Measurements from ENCODE around the gene SP6. TPM values are rescaled to one million over a fixed set of nuclear protein-coding genes. Genes with fewer than 3 reads are reported as not detected.

SP6 gene
- total RNA-seq, 2 donors from 2014 or later: 0.19 to 0.48 TPM

GRCh38 chr17:47862621-47863440 is 11.9 kb upstream of the SP6 start:
- no peak for DNase-seq (ENCODE audit: low spot score)
- intact Hi-C loops (cut with DNase I): no loop called here

DNA sequence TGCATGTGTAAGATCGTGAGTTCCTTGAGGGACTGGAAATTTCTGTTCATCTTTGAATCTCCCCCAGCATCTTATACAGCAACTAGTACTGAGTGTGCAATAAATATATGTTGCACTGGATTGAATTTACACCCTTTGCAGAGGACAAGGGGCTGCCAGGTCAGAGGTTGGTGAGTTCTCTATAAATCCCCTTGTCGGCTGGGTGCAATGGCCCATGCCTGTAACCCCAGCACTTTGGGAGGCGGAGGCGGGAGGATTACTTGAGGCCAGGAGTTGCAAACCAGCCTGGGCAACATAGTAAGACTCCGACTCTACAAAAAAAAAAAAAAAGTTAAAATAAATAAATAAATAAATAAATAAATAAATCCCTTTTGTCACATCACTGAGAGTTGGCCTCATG is 9.4 kb upstream of the SP6 start:
- no peak for DNase-seq (ENCODE audit: low spot score)
- intact Hi-C loops (cut with DNase I): no loop called here

- intact Hi-C loops (cut with DNase I): no loop called here
- no peak for DNase-seq (ENCODE audit: low spot score)
These were observed 6.8 kb upstream of the SP6 start for GRCh38 chr17:47857551-47858455.

- intact Hi-C loops (cut with DNase I): no loop called here
- no peak for DNase-seq (ENCODE audit: low spot score)
These were observed 5.9 kb upstream of the SP6 start for GRCh38 chr17:47856830-47857229.

DNA sequence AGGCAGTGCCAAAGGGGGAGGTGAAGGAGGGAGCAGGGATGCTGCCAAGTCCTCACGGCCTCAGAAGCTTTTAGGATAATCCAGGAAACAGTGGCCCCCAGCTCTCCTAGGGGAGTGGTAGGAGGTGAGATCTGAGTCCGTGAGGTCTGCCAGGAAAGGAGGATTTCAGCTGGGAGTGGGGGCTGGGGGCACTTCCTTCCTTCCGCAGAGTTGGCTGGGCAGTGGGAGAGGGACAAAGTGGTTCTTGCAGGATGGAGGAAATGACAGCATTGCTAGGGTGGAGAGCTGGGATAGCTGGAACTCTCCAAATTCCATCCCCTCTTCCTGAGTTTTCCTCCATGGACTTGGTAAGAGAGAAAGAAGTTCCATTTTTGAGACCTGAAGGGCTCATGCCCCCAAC is 4.8 kb upstream of the SP6 start:
- intact Hi-C loops (cut with DNase I): no loop called here
- no peak for DNase-seq (ENCODE audit: low spot score)

GRCh38 chr17:47853616-47854015 is 2.7 kb upstream of the SP6 start:
- intact Hi-C loops (cut with DNase I): no loop called here
- DNase-seq (ENCODE audit: low spot score): no peak

DNA sequence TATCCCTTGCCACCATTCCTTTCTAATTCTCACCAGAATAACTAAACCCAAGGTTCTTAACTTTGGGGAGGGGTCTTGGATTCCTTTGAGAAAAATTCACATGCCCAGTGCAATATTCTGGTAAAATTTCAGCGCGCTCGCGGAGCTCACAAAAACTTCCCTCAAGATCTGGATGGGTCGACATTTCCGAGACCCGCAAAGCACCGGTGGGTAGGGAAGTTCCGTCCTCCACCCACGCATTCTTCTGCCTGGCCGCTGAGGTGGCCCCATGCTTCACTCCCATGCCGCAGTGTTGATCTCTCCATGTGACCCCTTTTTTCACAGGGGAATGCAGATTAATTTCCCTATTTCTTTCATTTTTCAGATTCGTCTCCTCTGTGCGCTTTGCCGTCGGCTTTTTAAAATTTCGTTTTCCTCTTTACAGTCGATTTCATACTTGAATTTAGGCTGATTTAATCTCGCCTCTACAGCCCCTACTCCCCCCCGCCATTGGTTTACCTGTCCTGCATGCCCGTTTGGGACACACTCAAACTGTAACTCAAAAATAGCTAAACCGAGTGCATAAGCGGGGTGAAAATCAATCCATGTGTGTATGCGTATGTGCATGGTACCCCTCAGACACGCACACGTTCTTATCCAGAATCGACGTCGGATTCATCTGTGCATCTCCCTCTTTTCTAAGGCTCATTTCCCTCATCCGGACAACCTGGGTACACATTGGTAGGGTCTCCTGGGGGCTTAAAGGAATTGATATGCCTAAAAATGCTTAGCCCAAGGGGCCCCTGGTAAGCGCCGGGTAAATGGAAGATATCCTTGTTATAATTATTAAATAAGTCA is 1.4 kb upstream of the SP6 start:
- DNase-seq (ENCODE audit: low spot score): no peak
- intact Hi-C loops (cut with DNase I): no loop called here

- DNase-seq (ENCODE audit: low spot score): no peak
- intact Hi-C loops (cut with DNase I): no loop called here
These were observed 775 bp upstream of the SP6 start for GRCh38 chr17:47851764-47852112.

GRCh38 chr17:47850373-47850691 is 631 bp downstream of the SP6 start:
- intact Hi-C loops (cut with DNase I): no loop called here
- DNase-seq (ENCODE audit: low spot score): no peak

DNA sequence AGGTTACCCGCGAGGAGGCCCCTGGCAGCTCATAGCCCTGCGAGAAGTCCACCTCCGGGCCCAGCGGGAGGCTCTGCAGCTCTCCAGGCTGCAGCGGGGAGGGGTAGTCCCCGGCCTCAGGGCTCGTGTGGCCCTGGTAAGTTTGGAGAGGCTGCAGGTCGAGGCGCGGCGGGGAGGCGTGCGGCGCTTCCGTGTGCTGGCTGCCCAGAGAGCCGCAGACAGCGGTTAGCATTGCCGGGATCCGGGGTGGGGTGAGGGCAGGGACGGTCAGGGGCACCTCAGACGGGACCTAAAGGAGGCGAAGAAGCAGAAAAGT is 2.8 kb downstream of the SP6 start:
- DNase-seq (ENCODE audit: low spot score): no peak
- intact Hi-C loops (cut with DNase I): loop anchor here in 1 of 2 donors (10.0 kb wide), 1 partner anchor 117 kb away; no protein-coding TSS in a partner anchor

DNA sequence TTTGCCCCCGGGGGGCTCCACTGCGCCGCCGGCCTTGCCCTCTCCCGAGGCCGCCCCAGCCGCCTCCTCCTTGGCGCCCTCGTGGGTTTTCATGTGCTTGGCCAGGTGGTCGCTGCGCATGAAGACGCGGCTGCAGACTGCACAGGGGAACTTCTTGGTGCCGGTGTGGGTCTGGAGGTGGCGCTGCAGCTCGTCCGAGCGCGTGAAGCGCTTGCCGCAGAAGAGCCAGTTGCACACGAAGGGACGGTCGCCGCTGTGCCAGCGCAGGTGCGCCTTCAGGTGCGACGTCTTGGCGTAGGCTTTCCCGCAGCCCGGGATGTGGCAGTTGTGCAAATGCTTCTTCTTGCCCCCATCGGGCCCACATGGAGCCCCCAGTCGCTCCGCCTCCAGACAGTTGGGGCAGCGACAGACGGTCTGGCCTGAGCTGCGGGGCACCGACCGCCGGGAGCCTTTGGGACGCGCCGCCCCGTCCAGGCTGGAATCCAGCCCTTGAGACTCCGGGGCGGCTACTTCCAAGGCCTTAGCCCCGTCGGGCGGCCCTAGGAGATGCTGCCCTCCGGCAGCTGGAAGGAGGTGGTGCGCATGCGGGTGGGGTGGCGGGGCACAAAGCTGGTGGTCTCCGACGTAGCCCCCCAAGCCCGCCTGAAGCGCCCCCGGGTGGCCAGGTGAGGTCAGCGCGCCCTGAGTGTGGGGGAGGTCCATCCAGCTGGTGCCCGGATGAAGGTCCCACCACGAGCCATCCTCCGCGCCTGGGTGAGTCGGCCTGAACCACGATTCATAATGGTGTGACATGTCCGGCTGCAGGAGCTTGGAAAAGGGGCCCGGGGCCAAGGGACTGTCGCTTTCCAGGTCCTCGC is 3.4 kb downstream of the SP6 start:
- DNase-seq (ENCODE audit: low spot score): no peak
- intact Hi-C loops (cut with DNase I): loop anchor here in 1 of 2 donors (10.0 kb wide), 1 partner anchor 117 kb away; no protein-coding TSS in a partner anchor

DNA sequence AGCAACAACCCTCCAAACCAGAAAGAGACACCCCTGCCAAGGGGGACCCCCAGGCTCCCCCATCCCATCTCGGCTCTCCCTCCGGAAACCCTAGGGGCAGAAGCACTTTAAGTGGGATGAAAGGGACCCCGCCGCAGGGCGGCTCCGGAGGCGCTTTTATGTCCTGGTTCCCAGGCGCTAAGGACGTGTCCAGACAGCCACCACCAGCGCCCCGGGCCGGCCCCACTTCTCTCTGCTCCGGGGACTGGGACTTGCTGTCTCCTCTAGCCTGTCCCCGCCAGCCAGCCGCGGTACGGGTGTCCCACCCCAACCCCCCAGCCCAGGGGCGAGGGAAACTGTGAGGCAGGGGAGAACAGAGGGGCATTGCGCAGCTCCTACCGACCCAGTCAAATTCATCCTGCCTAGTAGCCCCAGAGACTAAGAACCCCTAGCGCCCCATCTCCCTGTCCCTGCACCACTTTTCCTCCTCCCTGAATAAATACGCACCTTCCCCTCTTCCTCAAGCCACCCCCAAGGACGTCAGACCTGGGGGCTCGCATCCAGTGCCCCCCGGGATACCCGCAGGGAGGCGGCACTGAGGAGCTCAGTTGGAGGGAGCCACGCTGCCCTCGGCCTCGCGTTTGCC is 4.1 kb downstream of the SP6 start:
- intact Hi-C loops (cut with DNase I): loop anchor here in 1 of 2 donors (10.0 kb wide), 1 partner anchor 118 kb away; no protein-coding TSS in a partner anchor
- no peak for DNase-seq (ENCODE audit: low spot score)

DNA sequence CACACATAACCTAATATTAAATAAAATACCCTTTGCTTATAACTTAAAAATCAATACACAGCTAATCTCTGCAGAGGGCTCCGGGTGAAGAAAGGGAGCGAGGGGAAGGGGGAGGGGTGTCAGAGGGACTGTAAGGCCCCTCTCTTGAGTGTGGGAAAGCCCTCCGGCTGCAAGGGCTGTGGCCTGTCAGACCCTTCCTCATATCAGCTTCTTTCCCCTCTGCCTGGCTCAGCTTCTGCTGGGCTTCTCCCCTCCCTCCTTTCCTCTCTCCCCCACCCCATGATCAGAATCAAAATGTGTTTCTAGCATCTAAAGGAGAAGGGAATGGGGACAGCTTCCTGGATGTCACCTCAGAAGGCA is 5.3 kb downstream of the SP6 start:
- intact Hi-C loops (cut with DNase I): loop anchor here in 1 of 2 donors (2.0 to 10.0 kb wide), 2 partner anchors 43 to 119 kb away; no protein-coding TSS in a partner anchor
- no peak for DNase-seq (ENCODE audit: low spot score)

- DNase-seq (ENCODE audit: low spot score): no peak
- intact Hi-C loops (cut with DNase I): loop anchor here in 1 of 2 donors (2.0 to 10.0 kb wide), 2 partner anchors 44 to 120 kb away; no protein-coding TSS in a partner anchor
These were observed 5.9 kb downstream of the SP6 start for GRCh38 chr17:47844814-47845715.

DNA sequence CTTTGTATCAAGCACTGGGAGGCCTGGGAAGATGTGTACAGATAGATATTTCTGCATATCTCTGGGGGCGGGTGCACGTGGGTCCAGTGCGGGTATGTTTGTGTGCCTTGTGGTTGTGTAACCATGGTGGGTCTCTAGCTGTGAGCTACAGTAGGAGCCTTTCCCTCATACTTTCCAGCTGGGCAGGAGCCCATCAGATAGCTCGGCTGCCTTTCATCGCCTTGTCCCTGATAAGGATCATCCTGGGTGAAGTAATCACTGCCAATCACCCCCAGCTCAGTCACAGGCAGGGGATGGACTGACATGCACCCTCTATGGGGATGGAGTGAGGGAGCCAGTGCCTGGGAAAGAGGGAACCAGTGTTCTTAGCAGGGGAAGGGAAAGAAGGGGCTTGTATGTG is 6.7 kb downstream of the SP6 start:
- DNase-seq (ENCODE audit: low spot score): no peak
- intact Hi-C loops (cut with DNase I): loop anchor here in 1 of 2 donors (2.0 to 10.0 kb wide), 2 partner anchors 45 to 121 kb away; no protein-coding TSS in a partner anchor

GRCh38 chr17:47843391-47843730 is 7.6 kb downstream of the SP6 start:
- intact Hi-C loops (cut with DNase I): loop anchor here in 1 of 2 donors (10.0 kb wide), 1 partner anchor 121 kb away; no protein-coding TSS in a partner anchor
- DNase-seq (ENCODE audit: low spot score): no peak
